Upper lobe of left lung (tissue), 6 donors: ENCODE data around the gene PDGFC. TPM values are rescaled to one million over a fixed set of nuclear protein-coding genes. Genes with fewer than 3 reads are reported as not detected.

ENCODE experiments used
- ATAC-seq, 2 donors: fragments of 200-7000 bp; cut with Tn5 transposase; one replicate each; pipeline ENCODE4 v1.9.1; 2022; ENCODE audit warnings: mild to moderate bottlenecking in 2 of 2, moderate library complexity in 2 of 2; ENCODE audit not compliant: low FRiP score in 2 of 2
- DNase-seq, 2 donors: peaks; one replicate each; pipeline ENCODE4 v3.0.0-alpha.2; 2019 to 2020
- H3K27ac ChIP-seq, 4 donors: fragments of 200-600 bp; sonication (generic); one replicate each; pipeline ENCODE4 v1.5.1; 2016 to 2019
- H3K27me3 ChIP-seq, 4 donors: fragments of 200-600 bp; sonication (generic); one replicate each; pipeline ENCODE4 v1.5.1; 2017 to 2019
- H3K36me3 ChIP-seq, 4 donors: fragments of 200-600 bp; sonication (generic); one replicate each; pipeline ENCODE4 v1.5.1; 2016 to 2019
- H3K4me1 ChIP-seq, 4 donors: fragments of 200-600 bp; sonication (generic); one replicate each; pipeline ENCODE4 v1.5.1; 2018 to 2019
- H3K4me3 ChIP-seq, 4 donors: fragments of 200-600 bp; sonication (generic); one replicate each; pipeline ENCODE4 v1.5.1; 2017 to 2019; ENCODE audit warnings: mild to moderate bottlenecking in 2 of 4, moderate library complexity in 1 of 4
- H3K9me3 ChIP-seq, 4 donors: fragments of 200-600 bp; sonication (generic); one replicate each; pipeline ENCODE4 v1.5.1; 2018 to 2019
- CTCF ChIP-seq, 6 experiments: fragments of 450-650 bp in 4 of 6; fragments of 200-600 bp in 2 of 6; sonication (generic) in 2 of 6; IDR thresholded peaks; one replicate each; pipeline ENCODE4 v1.5.1; 2016 to 2019; ENCODE audit warnings: antibody characterized with exemption in 6 of 6
- EP300 ChIP-seq, 4 donors: sonication (generic); formaldehyde crosslinking; IDR thresholded peaks; one replicate each; pipeline ENCODE4 v1.5.1; 2017; ENCODE audit warnings: antibody characterized with exemption in 4 of 4, control low read depth in 2 of 4
- POLR2A ChIP-seq, 4 donors: fragments of 450-650 bp; IDR thresholded peaks; one replicate each; pipeline ENCODE4 v1.5.1; 2016 to 2017; ENCODE audit warnings: antibody characterized with exemption in 4 of 4, mild to moderate bottlenecking in 2 of 4
- POLR2AphosphoS5 ChIP-seq, 2 donors: sonication (generic); formaldehyde crosslinking; IDR thresholded peaks; one replicate each; pipeline ENCODE4 v1.5.1; 2017; ENCODE audit warnings: antibody characterized with exemption in 2 of 2
- WGBS, 2 donors: methylation state at CpG; one replicate each; pipeline ENCODE4 v1.1.5; 2017 to 2018; 5-methylcytosine and 5-hydroxymethylcytosine counted together
- total RNA-seq, 6 donors: library from RNA; depleted of rRNA in 4 of 6; stranded (reverse); fragments of >200 nt in 4 of 6; gene quantifications; one replicate each; pipeline versions ENCODE4 v1.1.0 to v1.2.1, GENCODE V29; 2016 to 2021
- donor health status: DM: no; HTN: no; CAD: no; lungs with moderate emphysema.
- donor health status: DM: no; HTN: yes; CAD: no; lungs with severe emphysema.

PDGFC gene
- 10 to 100 TPM; 14.4 to 39.9 (median 28.5) TPM for total RNA-seq

- Histone ChIP-seq H3K4me3 (peak within 1 kb of the TSS; percentile 50 to 76 (median 63)), H3K27ac (peak within 1 kb of the TSS; percentile 84 to 94 (median 92)), H3K27me3 (no peaks in the 10 kb centered on the region), H3K4me1 (peaks cover 0 to 20% (median 14%) of the 10 kb centered on the region in 4 donors), H3K9me3 (no peaks in the 10 kb centered on the region), H3K36me3 (no peaks in the 10 kb centered on the region)
- TF ChIP-seq EP300 (IDR thresholded peaks at IDR 0.05) (no peak), POLR2A (IDR thresholded peaks at IDR 0.05) (peak in 2 of 4 donors; percentile 26 to 79), CTCF (IDR thresholded peaks at IDR 0.05) (peak in 5 of 6 experiments; percentile 41 to 68 (median 44)), POLR2AphosphoS5 (IDR thresholded peaks at IDR 0.05) (peak; percentile 29 to 42)
- DNase-seq (peak; percentile 84 to 95), ATAC-seq (peak; percentile 87 to 92)
- WGBS, 2 donors, result 1 to 4% methylated on average over 14 to 36 of the region's 60 CpGs
Observed at GRCh38 chr4:156971676-156972378, at the start of gene PDGFC. Gene PDGFC (minus strand): TSS chr4:156971799. CDS start chr4:156970903, 896 bp downstream.

DNA sequence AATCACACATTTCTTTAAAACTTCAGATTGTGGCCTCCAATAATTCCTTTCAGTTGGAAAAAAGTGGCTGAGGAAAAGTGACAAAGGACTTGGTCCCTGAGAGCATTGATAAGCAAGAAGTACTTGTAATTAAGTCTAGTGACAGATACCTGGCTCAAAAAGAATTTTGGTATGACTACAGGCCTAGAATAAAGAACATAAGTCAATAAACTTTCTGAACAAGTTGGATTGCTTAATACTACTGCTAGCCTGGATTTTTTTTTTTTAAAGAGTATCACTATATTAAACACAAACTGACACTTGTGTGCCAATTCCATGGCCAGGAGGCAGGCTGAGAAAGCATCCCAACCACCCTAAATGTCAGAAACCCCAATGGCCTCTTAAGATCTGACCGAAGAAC is 49.3 kb upstream of the PDGFC start:
- TF ChIP-seq EP300 (IDR thresholded peaks at IDR 0.05) (no peak), POLR2AphosphoS5 (IDR thresholded peaks at IDR 0.05) (no peak), CTCF (IDR thresholded peaks at IDR 0.05) (no peak), POLR2A (IDR thresholded peaks at IDR 0.05) (no peak)
- no peak for DNase-seq
- WGBS, 2 donors, result 75 to 80% methylated on average over 1 of the region's 1 CpG
- Histone ChIP-seq H3K27me3 (no peaks in the 10 kb centered on the region), H3K36me3 (no peaks in the 10 kb centered on the region), H3K27ac (no peak overlapping the region), H3K4me1 (peaks cover 0 to 5% (median 0%) of the 10 kb centered on the region in 4 donors), H3K9me3 (no peaks in the 10 kb centered on the region), H3K4me3 (no peak overlapping the region)
- no peak for ATAC-seq

GRCh38 chr4:157018920-157019490 is 47.4 kb upstream of the PDGFC start:
- no peak for DNase-seq
- WGBS, 2 donors, result 79 to 81% methylated on average over 3 of the region's 3 CpGs
- Histone ChIP-seq H3K27me3 (no peaks in the 10 kb centered on the region), H3K27ac (no peak overlapping the region), H3K4me3 (no peak overlapping the region), H3K36me3 (no peaks in the 10 kb centered on the region), H3K9me3 (no peaks in the 10 kb centered on the region), H3K4me1 (peaks cover 0 to 5% (median 0%) of the 10 kb centered on the region in 4 donors)
- no peak for ATAC-seq
- TF ChIP-seq CTCF (IDR thresholded peaks at IDR 0.05), result no peak
- TF ChIP-seq POLR2A (IDR thresholded peaks at IDR 0.05), result no peak
- TF ChIP-seq EP300 (IDR thresholded peaks at IDR 0.05), result no peak
- TF ChIP-seq POLR2AphosphoS5 (IDR thresholded peaks at IDR 0.05), result no peak

GRCh38 chr4:157014621-157015591 is 43.3 kb upstream of the PDGFC start:
- H3K27me3 ChIP-seq, result no peaks in the 10 kb centered on the region

More at GRCh38 chr4:157014621-157015591, 43.3 kb upstream of the PDGFC start:
- Histone ChIP-seq H3K9me3 (no peaks in the 10 kb centered on the region), H3K4me3 (no peak overlapping the region), H3K36me3 (no peaks in the 10 kb centered on the region), H3K27ac (no peak overlapping the region), H3K4me1 (no peaks in the 10 kb centered on the region)
- ATAC-seq (peak in 1 of 2 donors; percentile 83), DNase-seq (no peak)
- TF ChIP-seq POLR2A (IDR thresholded peaks at IDR 0.05), result no peak
- TF ChIP-seq POLR2AphosphoS5 (IDR thresholded peaks at IDR 0.05), result no peak
- no peak for TF ChIP-seq CTCF (IDR thresholded peaks at IDR 0.05)
- 85 to 86% methylated on average over 13 of the region's 13 CpGs for WGBS, 2 donors
